GM19463 (cell line): Measurements from ENCODE around the gene GZMA.
"Not testable (repeated sequence)": the region's sequence is repeated elsewhere in the genome, so short reads cannot be mapped to it uniquely, and the experiment has no call there.

Experiments used
- ATAC-seq: cut with Tn5 transposase; IDR thresholded peaks from one replicate; pipeline ENCODE4 v1.9.1; 2021; ENCODE audit warnings: mild to moderate bottlenecking, moderate library complexity; ENCODE audit not compliant: unreplicated experiment

Gene GZMA

DNA sequence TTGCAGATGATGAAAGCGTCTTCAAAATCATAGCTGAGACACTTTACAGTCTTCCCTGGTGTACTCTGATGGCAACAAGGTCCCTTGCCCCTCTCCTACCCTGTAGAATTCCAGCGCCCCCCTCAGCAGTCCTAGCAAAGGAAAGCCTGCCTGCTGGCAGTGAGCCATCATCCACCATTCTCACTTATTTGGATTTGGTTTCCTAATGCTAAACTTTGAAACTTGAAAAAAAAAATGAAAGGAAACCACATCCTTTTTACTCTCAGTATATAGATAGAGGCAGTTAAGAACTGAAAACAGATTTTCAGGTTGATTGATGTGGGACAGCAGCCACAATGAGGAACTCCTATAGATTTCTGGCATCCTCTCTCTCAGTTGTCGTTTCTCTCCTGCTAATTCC, at the start of gene GZMA:
TSS of gene GZMA (plus strand) at position 299 of the 400 bp plus-strand sequence. CDS start at position 336, 37 bp downstream.
- ATAC-seq: no peak

DNA sequence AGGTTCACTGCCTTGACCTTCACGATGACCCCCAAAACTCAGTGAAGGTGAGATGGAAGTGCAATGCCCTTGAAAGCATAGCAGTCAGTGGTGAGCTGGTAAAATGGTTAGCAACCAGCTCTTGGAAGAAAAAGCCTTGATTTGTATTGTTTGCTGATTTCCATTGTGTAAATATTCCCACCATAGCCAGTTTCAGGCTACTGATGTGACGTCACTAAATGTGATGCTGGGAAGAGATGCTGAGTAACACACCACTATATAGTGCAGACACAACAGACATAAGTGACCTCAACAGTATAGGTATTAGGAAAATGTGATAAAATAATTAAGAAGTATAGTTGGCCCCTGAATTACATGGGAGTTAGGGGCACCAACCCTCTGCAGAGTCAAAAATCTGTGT, 47.3 kb upstream of the GZMA start:
- no peak for ATAC-seq

- no peak for ATAC-seq
These were observed 40.2 kb upstream of the GZMA start for GRCh38 chr5:55062039-55062779.

GRCh38 chr5:55063220-55063863, 39.1 kb upstream of the GZMA start:
- no peak for ATAC-seq

DNA sequence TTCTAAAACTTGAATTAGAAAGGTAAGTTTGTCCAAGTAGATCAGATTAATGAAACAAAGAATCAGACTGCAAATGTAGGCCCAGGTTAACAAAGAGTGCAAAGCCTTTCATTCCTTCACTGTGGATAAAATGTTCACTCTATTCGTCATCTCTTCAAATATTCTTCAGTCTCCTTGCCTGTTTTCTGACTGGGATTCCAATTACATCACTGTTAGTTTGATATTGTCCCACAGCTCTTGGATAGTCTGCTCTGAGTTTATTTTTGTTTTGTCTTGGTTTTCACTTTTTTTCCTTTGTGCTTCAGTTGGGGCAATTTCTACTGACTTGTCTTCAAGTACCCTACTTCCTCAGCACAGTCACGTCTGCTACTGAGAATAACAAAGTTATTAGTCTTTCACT, 38.5 kb upstream of the GZMA start:
- ATAC-seq: no peak

- ATAC-seq: no peak
These were observed 37.9 kb upstream of the GZMA start for GRCh38 chr5:55064523-55064922.

GRCh38 chr5:55066277-55066676, 36.2 kb upstream of the GZMA start:
- ATAC-seq: no peak

DNA sequence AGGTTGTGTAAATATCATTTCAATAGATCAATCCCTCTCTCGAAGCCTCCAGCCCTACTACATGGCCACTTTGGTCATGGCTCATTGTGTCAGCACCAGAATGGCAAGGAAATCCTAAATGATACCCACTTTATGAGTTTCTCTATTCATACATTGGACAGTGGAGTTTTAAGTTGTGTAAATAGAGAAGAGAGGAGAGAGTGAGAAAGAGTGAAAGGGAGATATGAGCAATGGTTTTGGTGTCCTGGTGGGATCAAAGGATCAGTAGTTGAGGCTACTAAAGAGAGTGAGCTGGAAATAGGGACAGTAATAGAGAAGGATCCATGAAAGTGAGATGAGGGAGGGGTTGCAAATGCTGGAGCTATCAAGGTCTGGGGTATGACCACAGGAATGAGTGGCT, 31.5 kb upstream of the GZMA start:
- ATAC-seq: no peak

GRCh38 chr5:55071413-55071812, 31.0 kb upstream of the GZMA start:
- no peak for ATAC-seq

DNA sequence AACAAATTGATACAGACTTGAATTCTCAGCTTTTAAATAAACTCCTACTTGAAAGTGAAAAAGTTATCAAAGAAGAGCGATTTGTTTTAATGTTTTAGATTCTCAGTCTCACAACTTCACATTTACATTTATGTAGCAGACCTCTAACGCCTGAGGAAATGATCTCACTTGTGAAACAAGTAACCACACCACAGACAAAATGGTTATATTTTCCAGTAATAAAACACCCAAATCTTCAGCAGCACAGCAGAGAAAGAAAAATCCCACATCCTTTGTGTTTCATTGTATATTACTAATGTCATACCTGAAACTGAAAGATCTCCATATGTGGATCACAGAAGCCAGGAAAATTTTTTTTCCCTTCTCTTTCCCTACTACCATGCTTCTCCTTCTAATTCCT, 29.8 kb upstream of the GZMA start:
- ATAC-seq: no peak

DNA sequence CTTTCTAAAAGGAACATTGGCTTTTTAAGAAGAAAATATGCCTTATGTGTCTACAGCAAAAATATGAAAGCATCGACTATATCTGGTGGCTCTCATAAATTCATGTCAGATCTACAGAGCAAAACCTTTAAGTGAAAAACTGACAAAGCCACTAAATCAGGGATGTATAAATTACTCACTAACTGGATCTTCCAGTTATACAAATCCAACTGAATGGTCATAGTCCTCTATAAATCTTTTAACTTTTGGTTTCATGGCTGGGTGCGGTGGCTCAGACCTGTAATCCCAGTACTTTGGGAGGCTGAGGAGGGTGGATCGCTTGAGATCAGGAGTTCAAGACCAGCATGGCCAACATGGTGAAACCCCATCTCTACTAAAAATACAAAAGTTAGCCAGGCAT, 29.2 kb upstream of the GZMA start:
- no peak for ATAC-seq

DNA sequence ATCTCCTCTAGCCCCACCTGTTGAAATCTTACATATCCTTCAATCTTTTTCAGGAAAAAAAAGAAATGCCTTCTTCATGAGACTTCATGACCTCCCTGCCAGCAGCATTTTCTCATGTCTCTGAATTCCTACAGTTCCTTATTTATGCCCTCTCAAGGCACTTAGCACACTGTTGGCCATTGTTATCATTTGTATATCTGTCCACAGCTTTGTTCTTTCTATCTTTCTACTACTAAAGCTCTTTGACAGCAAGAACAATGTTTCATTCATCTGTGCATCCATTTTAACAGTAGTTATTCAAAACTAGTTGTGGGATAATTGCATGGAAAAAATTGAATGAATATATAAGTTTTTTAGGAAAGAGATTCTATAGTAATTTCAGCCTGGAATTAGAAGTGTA, 20.9 kb upstream of the GZMA start:
- ATAC-seq: no peak

- not testable (repeated sequence) for ATAC-seq
These were observed 13.1 kb upstream of the GZMA start for GRCh38 chr5:55089301-55089700.

DNA sequence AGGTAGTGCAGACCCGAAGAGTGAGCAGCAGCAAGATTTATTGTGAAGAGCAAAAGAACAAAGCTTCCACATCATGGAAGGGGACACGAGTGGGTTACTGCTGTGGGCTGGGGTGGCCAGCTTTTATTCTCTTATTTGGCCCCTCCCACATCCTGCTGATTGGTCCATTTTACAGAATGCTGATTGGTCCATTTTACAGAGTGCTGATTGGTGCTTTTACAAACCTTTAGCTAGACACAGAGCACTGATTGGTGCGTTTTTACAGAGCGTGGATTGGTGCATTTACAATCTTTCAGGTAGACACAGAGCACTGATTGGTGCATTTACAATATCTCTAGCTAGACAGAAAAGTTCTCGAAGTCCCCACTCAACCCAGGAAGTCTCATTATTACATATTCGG, 11.4 kb upstream of the GZMA start:
- ATAC-seq: not testable (repeated sequence)

- ATAC-seq: no peak
These were observed 6.3 kb upstream of the GZMA start for GRCh38 chr5:55096182-55096581.

DNA sequence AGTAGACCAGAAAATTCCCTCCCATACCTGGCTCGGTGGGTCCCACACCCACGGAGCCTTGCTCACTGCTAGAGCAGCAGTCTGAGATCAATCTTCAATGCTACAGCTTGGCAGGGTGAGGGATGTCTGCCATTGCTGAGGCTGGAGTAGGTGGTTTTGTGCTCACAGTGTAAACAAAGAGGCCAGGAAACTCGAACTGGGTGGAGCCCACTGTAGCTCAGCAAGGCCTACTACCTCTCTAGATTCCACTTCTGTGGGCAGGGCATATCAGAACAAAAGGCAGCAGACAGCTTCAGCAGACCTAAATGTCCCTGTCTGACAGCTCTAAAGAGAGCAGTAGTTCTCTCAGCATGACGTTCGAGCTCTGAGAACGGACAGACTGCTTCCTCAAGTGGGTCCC, 5.6 kb upstream of the GZMA start:
- no peak for ATAC-seq

DNA sequence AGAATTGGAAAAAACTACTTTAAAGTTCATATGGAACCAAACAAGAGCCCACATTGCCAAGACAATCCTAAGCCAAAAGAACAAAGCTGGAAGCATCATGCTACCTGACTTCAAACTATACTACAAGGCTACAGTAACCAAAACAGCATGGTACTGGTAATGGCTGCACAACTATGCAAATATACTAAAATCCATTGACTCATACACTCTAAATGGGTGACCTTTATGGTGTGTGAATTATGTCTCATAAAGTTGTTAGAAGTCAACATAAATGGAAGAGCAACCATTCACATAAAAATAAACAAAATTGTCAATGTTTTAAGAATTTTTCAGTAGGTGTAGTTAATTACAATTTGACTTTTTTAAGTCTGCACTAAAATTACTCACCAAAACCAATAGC, 1.3 kb upstream of the GZMA start:
- not testable (repeated sequence) for ATAC-seq

- no peak for ATAC-seq
These were observed 730 bp upstream of the GZMA start for GRCh38 chr5:55101556-55102276.

DNA sequence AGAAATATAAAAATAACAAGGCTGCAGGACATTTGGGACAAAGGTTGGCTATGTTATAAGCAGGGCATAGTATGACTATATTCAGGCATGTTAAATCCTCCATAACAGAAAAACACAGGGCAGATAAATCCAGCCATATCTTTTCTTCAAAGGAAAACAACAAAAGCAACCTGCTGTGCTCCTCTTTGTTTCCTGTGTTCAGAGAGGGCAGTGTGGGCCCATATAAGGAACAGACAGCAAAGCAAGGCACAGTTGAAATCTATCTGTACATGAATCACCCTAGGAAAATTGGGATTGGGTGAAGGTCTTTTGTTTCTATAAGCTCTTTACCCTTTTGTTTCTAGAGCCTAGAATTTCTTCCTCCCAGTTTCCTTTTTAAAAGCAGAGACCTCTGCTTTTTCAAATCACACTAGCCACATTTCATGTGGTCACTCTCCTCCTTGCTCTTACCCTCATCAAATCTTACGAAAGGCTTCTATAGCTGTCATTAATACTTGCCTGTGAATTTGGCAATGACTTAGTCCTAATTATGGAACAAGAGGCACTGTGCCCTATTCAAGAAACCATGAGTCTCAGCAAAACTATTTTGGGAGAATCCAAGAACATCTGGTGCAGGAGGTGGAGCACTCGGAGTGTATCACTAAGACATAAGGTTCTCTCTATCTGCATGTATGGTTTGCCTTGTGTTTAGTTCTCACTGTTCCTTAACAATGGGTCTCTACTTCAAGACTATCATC, 1.8 kb downstream of the GZMA start:
- no peak for ATAC-seq

- ATAC-seq: no peak
These were observed 2.7 kb downstream of the GZMA start for GRCh38 chr5:55104946-55105701.

DNA sequence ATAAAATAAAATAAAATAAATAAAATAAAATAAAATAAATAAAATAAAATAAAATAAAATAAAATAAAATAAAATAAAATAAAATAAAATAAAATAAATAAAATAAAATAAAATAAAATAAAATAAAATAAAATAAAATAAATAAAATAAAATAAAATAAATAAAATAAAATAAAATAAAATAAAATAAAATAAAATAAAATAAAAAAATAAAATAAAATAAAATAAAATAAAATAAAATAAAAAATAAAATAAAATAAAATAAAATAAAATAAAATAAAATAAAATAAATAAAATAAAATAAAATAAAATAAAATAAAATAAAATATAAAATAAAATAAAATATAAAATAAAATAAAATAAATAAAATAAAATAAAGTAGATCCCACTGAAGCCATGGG, 3.5 kb downstream of the GZMA start:
- not testable (repeated sequence) for ATAC-seq
